Measurements from ENCODE around the gene ZFC3H1. TPM values are rescaled to one million over a fixed set of nuclear protein-coding genes. Genes with fewer than 3 reads are reported as not detected.
"Not testable (repeated sequence)": the region's sequence is repeated elsewhere in the genome, so short reads cannot be mapped to it uniquely, and the experiment has no call there.

ZFC3H1 gene
- total RNA-seq, 1 donor from 2014 or later: 121 TPM

- Histone ChIP-seq H3K4me1 (no peaks in the 10 kb centered on the region), H3K27me3 (no peaks in the 10 kb centered on the region), H3K9me3 (no peaks in the 10 kb centered on the region), H3K27ac (no peak overlapping the region), H3K36me3 (peaks cover 0 to 18% of the 10 kb centered on the region in 2 donors), H3K4me3 (no peak overlapping the region)
- DNase-seq (ENCODE audit: extremely low spot score in 2 of 2): no peak
- intact Hi-C loops (cut with DNase I): no loop called here
- TF ChIP-seq CTCF (IDR thresholded peaks at IDR 0.05) (no peak), POLR2A (IDR thresholded peaks at IDR 0.05) (no peak), POLR2AphosphoS5 (IDR thresholded peaks at IDR 0.05; ENCODE audit: insufficient read depth in 1 of 2, low read depth in 1 of 2) (no peak)
Measured at GRCh38 chr12:71704920-71705319, 41.3 kb upstream of the ZFC3H1 start.

- intact Hi-C loops (cut with DNase I): no loop called here
- no peak for DNase-seq (ENCODE audit: extremely low spot score in 2 of 2)
Measured at GRCh38 chr12:71703206-71703605, 39.6 kb upstream of the ZFC3H1 start.

GRCh38 chr12:71702590-71702989, 38.9 kb upstream of the ZFC3H1 start:
- Histone ChIP-seq H3K4me3 (no peak overlapping the region), H3K9me3 (no peaks in the 10 kb centered on the region), H3K4me1 (no peaks in the 10 kb centered on the region), H3K36me3 (peaks cover 0 to 41% of the 10 kb centered on the region in 2 donors), H3K27ac (no peak overlapping the region), H3K27me3 (no peaks in the 10 kb centered on the region)
- TF ChIP-seq POLR2AphosphoS5 (IDR thresholded peaks at IDR 0.05; ENCODE audit: insufficient read depth in 1 of 2, low read depth in 1 of 2): no peak
- no peak for TF ChIP-seq CTCF (IDR thresholded peaks at IDR 0.05)
- no peak for TF ChIP-seq POLR2A (IDR thresholded peaks at IDR 0.05)
- DNase-seq (ENCODE audit: extremely low spot score in 2 of 2): no peak
- intact Hi-C loops (cut with DNase I): no loop called here

More at GRCh38 chr12:71703206-71703605, 39.6 kb upstream of the ZFC3H1 start:
- Histone ChIP-seq H3K4me1 (no peaks in the 10 kb centered on the region), H3K4me3 (no peak overlapping the region), H3K27ac (no peak overlapping the region), H3K36me3 (peaks cover 0 to 35% of the 10 kb centered on the region in 2 donors), H3K27me3 (no peaks in the 10 kb centered on the region), H3K9me3 (no peaks in the 10 kb centered on the region)
- TF ChIP-seq POLR2A (IDR thresholded peaks at IDR 0.05) (no peak), CTCF (IDR thresholded peaks at IDR 0.05) (no peak), POLR2AphosphoS5 (IDR thresholded peaks at IDR 0.05; ENCODE audit: insufficient read depth in 1 of 2, low read depth in 1 of 2) (no peak)

- DNase-seq (ENCODE audit: extremely low spot score in 2 of 2); H3K27me3 ChIP-seq; H3K9me3 ChIP-seq; H3K4me1 ChIP-seq; H3K27ac ChIP-seq; H3K4me3 ChIP-seq; intact Hi-C loops (cut with DNase I): not testable (repeated sequence)
- peaks cover 0 to 45% of the 10 kb centered on the region in 2 donors for H3K36me3 ChIP-seq
Measured at GRCh38 chr12:71702181-71702580, 38.5 kb upstream of the ZFC3H1 start.

GRCh38 chr12:71695782-71696181, 32.1 kb upstream of the ZFC3H1 start:
- DNase-seq (ENCODE audit: extremely low spot score in 2 of 2): no peak
- Histone ChIP-seq H3K27ac (no peak overlapping the region), H3K27me3 (no peaks in the 10 kb centered on the region), H3K36me3 (peaks cover 0 to 43% of the 10 kb centered on the region in 2 donors), H3K4me3 (no peak overlapping the region), H3K4me1 (peaks cover 14% of the 10 kb centered on the region), H3K9me3 (no peaks in the 10 kb centered on the region)
- TF ChIP-seq CTCF (IDR thresholded peaks at IDR 0.05): no peak
- no peak for TF ChIP-seq POLR2A (IDR thresholded peaks at IDR 0.05)
- TF ChIP-seq POLR2AphosphoS5 (IDR thresholded peaks at IDR 0.05; ENCODE audit: insufficient read depth in 1 of 2, low read depth in 1 of 2): no peak
- intact Hi-C loops (cut with DNase I): no loop called here
